Activated CD4-positive, alpha-beta memory T cell treated with anti-CD3 and anti-CD28 coated beads, Interleukin-2, amount 10 ng/mL, durations not matched to agents 7 days and 5 days (primary cell): ENCODE results near the gene KRT13. TPM values are rescaled to one million over a fixed set of nuclear protein-coding genes. Genes with fewer than 3 reads are reported as not detected.
A peak's percentile ranks its signal among the peaks of the same experiment; 100 is the strongest.

Experiments
- CTCF ChIA-PET: fragments of 350-600 bp; sonication (Branson Sonifier 250); formaldehyde crosslinking; loops from one replicate; lab custom pipeline; 2021; ENCODE audit warnings: antibody characterized with exemption, inconsistent platforms; lab: Charles Lee
- POLR2A ChIA-PET: fragments of 350-600 bp; sonication (Branson Sonifier 250); formaldehyde crosslinking; loops from one replicate; lab custom pipeline; 2021; ENCODE audit warnings: antibody characterized with exemption; lab: Charles Lee
- DNase-seq: peaks from one replicate; pipeline ENCODE4 v3.0.0-alpha.2; 2020
- H3K27ac Mint-ChIP-seq: one replicate; pipeline ENCODE4 v1.8.0; 2021; ENCODE audit warnings: mild to moderate bottlenecking, mixed read lengths
- H3K27me3 Mint-ChIP-seq: one replicate; pipeline ENCODE4 v1.8.0; 2021; ENCODE audit warnings: mixed read lengths
- H3K36me3 Mint-ChIP-seq: one replicate; pipeline ENCODE4 v1.8.0; 2021; ENCODE audit warnings: low read depth, mixed read lengths
- H3K4me1 Mint-ChIP-seq: one replicate; pipeline ENCODE4 v1.8.0; 2021; ENCODE audit warnings: mixed read lengths
- H3K4me3 Mint-ChIP-seq: one replicate; pipeline ENCODE4 v1.8.0; 2021; ENCODE audit warnings: mild to moderate bottlenecking, mixed read lengths
- H3K9me3 Mint-ChIP-seq: one replicate; pipeline ENCODE4 v1.8.0; 2021; ENCODE audit warnings: mixed read lengths
- total RNA-seq, 2 experiments: library from RNA; stranded (reverse); gene quantifications; one replicate each; pipeline ENCODE4 v1.2.3, GENCODE V29; 2021

Gene KRT13
- total RNA-seq, result not detected

DNA sequence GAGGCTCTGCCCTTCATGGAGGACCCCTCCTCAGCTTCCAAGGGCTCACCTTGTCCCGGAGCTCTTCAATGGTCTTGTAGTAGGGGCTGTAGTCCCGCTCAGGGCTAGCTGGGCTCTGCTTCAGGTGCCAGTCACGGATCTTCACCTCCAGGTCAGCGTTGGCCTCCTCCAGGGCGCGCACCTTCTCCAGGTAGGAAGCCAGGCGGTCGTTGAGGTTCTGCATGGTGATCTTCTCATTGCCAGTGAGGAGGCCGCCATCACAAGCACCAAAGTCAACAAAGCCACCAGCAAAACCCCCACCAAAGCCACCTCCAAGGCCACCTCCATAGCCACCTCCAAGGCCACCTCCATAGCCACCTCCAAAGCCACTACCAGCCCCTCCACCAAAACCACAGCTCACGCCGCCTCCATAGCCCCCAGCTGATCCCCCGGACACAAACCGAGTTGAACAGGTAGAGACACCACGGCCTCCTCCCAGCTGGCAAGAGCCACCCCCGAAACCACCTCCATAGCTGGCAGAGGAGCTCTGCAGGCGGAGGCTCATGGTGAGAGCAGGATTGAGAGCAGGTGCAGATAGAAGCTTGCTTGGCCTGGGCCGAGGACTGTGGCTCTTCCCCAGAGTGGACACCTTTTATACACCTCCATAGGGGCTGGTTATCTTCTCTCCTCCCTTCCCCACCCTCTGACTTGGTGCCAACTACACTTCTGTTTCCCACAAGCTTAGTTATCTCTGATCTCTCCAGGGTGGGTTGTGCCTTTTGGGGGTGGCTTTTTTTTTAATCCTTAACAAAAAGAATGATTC lies at the start of gene KRT13:
KRT13 (minus strand) TSS at position 606 of the 802 bp plus-strand sequence; CDS start at position 544, 62 bp downstream.
- DNase-seq, result no peak
- Mint-ChIP-seq H3K27ac (no peak within 1 kb of the TSS), H3K36me3 (no peaks in the 10 kb centered on the region), H3K4me1 (peaks cover under 1% of the 10 kb centered on the region), H3K4me3 (no peak within 1 kb of the TSS), H3K27me3 (no peaks in the 10 kb centered on the region), H3K9me3 (no peaks in the 10 kb centered on the region)
- ChIA-PET CTCF (no interaction called here), POLR2A (no interaction called here)

DNA sequence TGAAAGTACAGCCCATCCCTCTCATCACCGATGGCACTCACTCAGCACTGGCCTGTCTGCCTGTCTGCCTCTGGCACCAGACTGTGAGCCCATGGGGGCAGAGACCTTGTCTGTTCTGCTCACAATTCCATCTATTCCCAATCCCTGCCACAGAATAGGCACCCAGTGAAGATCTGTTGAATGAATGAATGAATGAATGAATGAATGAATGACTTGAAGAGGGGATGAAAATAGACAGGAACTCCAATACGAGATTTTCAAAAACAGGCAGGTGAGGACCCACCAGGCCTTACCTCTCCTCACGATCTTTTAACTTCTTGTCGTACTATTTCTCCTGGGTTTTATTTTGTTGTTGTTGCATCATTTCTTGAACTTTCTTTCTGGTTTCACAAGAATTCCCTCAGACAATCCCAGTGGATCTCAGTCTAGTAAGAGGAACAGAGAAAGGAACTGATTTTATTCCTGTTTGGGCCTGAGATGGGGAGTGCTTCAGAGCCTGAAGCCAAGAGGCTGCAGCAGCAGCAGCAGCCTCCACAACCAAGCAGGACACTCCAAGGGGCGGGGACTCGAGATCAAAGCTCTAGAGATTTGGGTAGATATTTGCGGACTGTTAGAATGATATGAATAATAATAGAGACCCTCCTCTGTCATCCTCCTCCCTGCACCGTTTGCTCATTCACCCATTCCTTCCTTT lies 48.7 kb upstream of the KRT13 start:
- CTCF ChIA-PET, result interaction anchor here (9.2 kb wide), 1 partner anchor 110 kb away, joined by 184 read pairs; no protein-coding TSS in a partner anchor
- POLR2A ChIA-PET, result no interaction called here
- Mint-ChIP-seq H3K4me3 (no peak overlapping the region), H3K27me3 (peaks cover 32% of the 10 kb centered on the region), H3K4me1 (peaks cover 4% of the 10 kb centered on the region), H3K27ac (no peak overlapping the region), H3K36me3 (no peaks in the 10 kb centered on the region), H3K9me3 (no peaks in the 10 kb centered on the region)
- DNase-seq, result no peak

DNA sequence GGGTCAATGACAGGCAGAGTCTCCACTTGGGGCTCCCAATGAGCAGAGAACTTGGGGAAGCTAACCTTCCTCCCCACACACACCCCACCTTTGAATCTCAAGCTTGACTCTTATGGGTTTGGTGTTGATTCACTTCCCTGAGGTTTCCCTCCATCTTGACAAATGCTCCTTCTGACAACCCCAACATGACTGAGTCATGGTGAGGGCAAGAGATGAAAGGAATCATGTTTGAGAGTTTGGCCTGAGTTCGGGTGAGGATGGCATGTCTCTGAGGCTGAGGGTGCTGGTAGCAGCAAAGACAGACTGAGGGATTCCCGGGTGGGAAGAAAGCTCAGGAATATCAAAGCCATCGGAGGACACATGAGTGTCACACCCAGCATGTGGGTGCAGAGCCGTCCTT lies 47.8 kb upstream of the KRT13 start:
- Mint-ChIP-seq H3K4me3 (no peak overlapping the region), H3K27me3 (peaks cover 28% of the 10 kb centered on the region), H3K4me1 (peaks cover 13% of the 10 kb centered on the region), H3K9me3 (no peaks in the 10 kb centered on the region), H3K36me3 (no peaks in the 10 kb centered on the region), H3K27ac (no peak overlapping the region)
- no peak for DNase-seq
- CTCF ChIA-PET, result interaction anchor here (9.2 kb wide), 1 partner anchor 111 kb away, joined by 184 read pairs; no protein-coding TSS in a partner anchor
- POLR2A ChIA-PET, result no interaction called here

DNA sequence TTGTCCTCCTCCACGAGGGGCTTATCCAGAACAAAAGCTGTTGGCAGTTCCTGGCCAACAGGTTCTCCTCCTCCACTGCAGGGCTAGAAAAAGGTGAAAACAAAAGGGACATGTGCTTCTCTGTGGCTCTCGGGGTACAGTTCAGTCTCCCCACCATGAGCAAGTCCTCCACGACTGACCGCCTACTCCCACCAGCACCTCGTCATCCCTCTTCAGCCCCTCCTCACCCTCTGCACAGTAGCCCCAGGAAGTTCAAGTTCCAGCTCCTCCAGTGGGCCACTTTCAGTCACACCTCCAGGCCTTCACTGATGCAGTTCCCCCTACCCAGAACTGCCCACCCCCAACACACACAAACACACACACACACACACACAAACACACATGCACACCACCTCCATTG lies 47.0 kb upstream of the KRT13 start:
- CTCF ChIA-PET, result interaction anchor here (0.9 to 9.2 kb wide), 2 partner anchors 97 to 112 kb away, joined by 3 to 184 read pairs; no protein-coding TSS in a partner anchor
- POLR2A ChIA-PET, result interaction anchor here (1.4 kb wide), 1 partner anchor 113 kb away, joined by 4 read pairs; no protein-coding TSS in a partner anchor
- H3K27me3 Mint-ChIP-seq, result peaks cover 21% of the 10 kb centered on the region
- no peak for DNase-seq
- H3K36me3 Mint-ChIP-seq, result no peaks in the 10 kb centered on the region
- no peak overlapping the region for H3K27ac Mint-ChIP-seq
- H3K9me3 Mint-ChIP-seq, result no peaks in the 10 kb centered on the region
- H3K4me1 Mint-ChIP-seq, result peaks cover 21% of the 10 kb centered on the region
- no peak overlapping the region for H3K4me3 Mint-ChIP-seq

DNA sequence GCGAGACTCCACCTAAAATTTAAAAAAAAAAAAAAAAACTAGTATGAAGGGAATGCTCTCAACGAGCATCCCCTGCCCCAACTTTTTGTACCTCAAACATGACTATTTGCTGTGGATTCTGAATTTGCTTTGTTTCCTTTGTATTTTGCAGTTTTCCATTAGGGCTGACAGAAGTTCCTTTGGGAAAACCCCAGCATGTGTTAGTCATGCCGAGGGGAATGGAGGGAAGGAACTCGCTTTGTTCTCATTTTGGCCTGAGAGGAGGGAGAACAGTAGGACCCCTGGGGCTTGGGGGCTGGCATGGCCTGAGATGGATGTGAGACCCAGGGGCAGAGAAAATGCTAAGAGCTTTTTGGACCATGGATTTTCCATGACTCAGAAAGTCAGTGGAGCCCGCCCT lies 46.0 kb upstream of the KRT13 start:
- Mint-ChIP-seq H3K9me3 (peaks cover 4% of the 10 kb centered on the region), H3K36me3 (no peaks in the 10 kb centered on the region), H3K4me3 (no peak overlapping the region), H3K4me1 (peaks cover 21% of the 10 kb centered on the region), H3K27ac (no peak overlapping the region), H3K27me3 (peaks cover 19% of the 10 kb centered on the region)
- DNase-seq, result no peak
- ChIA-PET CTCF (interaction anchor here (0.8 to 9.2 kb wide), 6 partner anchors 10 to 113 kb away, joined by 3 to 184 read pairs (median 3); no protein-coding TSS in a partner anchor), POLR2A (interaction anchor here (0.5 to 1.4 kb wide), 2 partner anchors 114 to 696 kb away, joined by 3 to 4 read pairs; no protein-coding TSS in a partner anchor)

GRCh38 chr17:41549596-41550039 lies 44.2 kb upstream of the KRT13 start:
- CTCF ChIA-PET, result interaction anchor here (0.7 to 9.2 kb wide), 45 partner anchors 9 to 903 kb away, joined by 3 to 184 read pairs (median 5); partner anchors contain the start of genes EIF1, KRT9 and KRTAP16-1
- no peaks in the 10 kb centered on the region for H3K36me3 Mint-ChIP-seq

GRCh38 chr17:41548844-41549595 lies 43.6 kb upstream of the KRT13 start:
- Mint-ChIP-seq H3K27me3 (peaks cover 8% of the 10 kb centered on the region), H3K4me1 (peaks cover 21% of the 10 kb centered on the region), H3K9me3 (peaks cover 4% of the 10 kb centered on the region), H3K4me3 (no peak overlapping the region), H3K36me3 (no peaks in the 10 kb centered on the region), H3K27ac (peak overlapping the region; percentile 75)
- POLR2A ChIA-PET, result interaction anchor here (0.7 to 2.7 kb wide), 7 partner anchors 8 to 730 kb away, joined by 3 to 13 read pairs (median 4); partner anchors contain the start of gene EIF1
- peak; percentile 89 for DNase-seq
- CTCF ChIA-PET, result interaction anchor here (0.6 to 9.2 kb wide), 60 partner anchors 9 to 903 kb away, joined by 3 to 184 read pairs (median 5); partner anchors contain the start of genes EIF1, KRT9 and KRTAP16-1

More at GRCh38 chr17:41549596-41550039, 44.2 kb upstream of the KRT13 start:
- Mint-ChIP-seq H3K4me3 (no peak overlapping the region), H3K27me3 (peaks cover 12% of the 10 kb centered on the region), H3K9me3 (peaks cover 4% of the 10 kb centered on the region), H3K4me1 (peaks cover 21% of the 10 kb centered on the region), H3K27ac (no peak overlapping the region)
- POLR2A ChIA-PET, result interaction anchor here (0.7 to 2.7 kb wide), 8 partner anchors 9 to 731 kb away, joined by 3 to 13 read pairs (median 4); partner anchors contain the start of gene EIF1
- no peak for DNase-seq

DNA sequence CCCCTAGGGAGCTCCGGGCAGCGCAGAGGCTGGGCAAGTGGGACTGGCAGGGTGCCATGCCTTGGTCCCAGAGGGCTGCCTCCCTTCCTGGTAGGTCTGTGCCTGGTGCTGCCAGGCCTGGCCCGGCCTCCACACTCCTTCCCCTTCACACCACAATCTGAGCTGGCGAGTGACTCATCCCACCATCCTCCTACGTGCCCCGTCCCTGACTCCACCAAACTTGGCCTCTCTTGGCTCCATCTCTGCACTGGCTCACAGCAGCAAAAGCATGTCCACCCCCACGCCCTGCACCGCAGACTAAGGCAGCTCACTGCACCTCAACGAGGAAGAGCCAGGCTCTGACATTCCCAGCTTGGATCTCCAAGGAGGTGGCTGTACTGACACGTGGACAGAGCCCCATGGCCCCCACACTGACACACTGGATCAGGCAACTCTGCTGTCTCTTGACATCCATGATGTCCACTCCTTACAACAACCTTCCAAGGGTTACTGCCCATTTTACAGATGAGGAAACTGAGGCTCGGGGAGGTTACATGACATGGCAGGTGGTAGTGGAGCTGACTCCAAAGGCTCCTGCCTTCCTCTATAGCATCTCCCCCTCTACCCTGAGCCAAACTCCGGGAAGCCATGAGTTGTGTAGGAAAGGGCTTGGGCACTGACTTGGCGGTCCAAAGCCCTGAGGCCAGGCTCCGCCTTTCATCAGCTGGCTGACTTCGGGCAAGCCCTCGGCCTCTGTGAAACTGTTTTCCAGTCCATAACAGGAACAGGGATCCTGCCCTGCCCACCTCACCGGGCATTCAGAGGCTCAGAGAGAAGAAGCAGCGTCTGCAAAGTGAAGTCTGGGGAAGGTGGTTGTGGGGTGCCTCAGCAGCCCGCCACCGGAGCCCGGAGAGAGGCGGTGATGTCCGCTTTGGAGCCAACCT lies 42.8 kb upstream of the KRT13 start:
- POLR2A ChIA-PET, result interaction anchor here (1.4 to 2.7 kb wide), 3 partner anchors 117 to 730 kb away, joined by 4 to 13 read pairs (median 6); partner anchors contain the start of gene EIF1
- peaks cover 4% of the 10 kb centered on the region for H3K9me3 Mint-ChIP-seq

GRCh38 chr17:41547378-41547841 lies 42.0 kb upstream of the KRT13 start:
- no peaks in the 10 kb centered on the region for H3K36me3 Mint-ChIP-seq
- H3K27me3 Mint-ChIP-seq, result peaks cover 8% of the 10 kb centered on the region
- peaks cover 21% of the 10 kb centered on the region for H3K4me1 Mint-ChIP-seq
- no peak overlapping the region for H3K27ac Mint-ChIP-seq
- CTCF ChIA-PET, result interaction anchor here (0.8 to 9.2 kb wide), 5 partner anchors 11 to 690 kb away, joined by 3 to 184 read pairs (median 14); no protein-coding TSS in a partner anchor
- H3K4me3 Mint-ChIP-seq, result no peak overlapping the region
- DNase-seq, result no peak
- POLR2A ChIA-PET, result no interaction called here
- peaks cover 4% of the 10 kb centered on the region for H3K9me3 Mint-ChIP-seq

More for the DNA sequence above, 42.8 kb upstream of the KRT13 start:
- CTCF ChIA-PET, result interaction anchor here (0.7 to 9.2 kb wide), 45 partner anchors 8 to 902 kb away, joined by 3 to 184 read pairs (median 5); partner anchors contain the start of genes EIF1 and KRT9
- H3K4me1 Mint-ChIP-seq, result peaks cover 21% of the 10 kb centered on the region
- H3K4me3 Mint-ChIP-seq, result no peak overlapping the region
- H3K36me3 Mint-ChIP-seq, result no peaks in the 10 kb centered on the region
- no peak overlapping the region for H3K27ac Mint-ChIP-seq
- H3K27me3 Mint-ChIP-seq, result peaks cover 7% of the 10 kb centered on the region
- peak; percentile 64 for DNase-seq

- H3K27me3 Mint-ChIP-seq, result peaks cover 8% of the 10 kb centered on the region
- peaks cover 4% of the 10 kb centered on the region for H3K9me3 Mint-ChIP-seq
- POLR2A ChIA-PET, result no interaction called here
- DNase-seq, result no peak
- no peaks in the 10 kb centered on the region for H3K36me3 Mint-ChIP-seq
- H3K4me1 Mint-ChIP-seq, result peaks cover 21% of the 10 kb centered on the region
- no peak overlapping the region for H3K27ac Mint-ChIP-seq
- CTCF ChIA-PET, result interaction anchor here (9.2 kb wide), 1 partner anchor 117 kb away, joined by 184 read pairs; no protein-coding TSS in a partner anchor
- H3K4me3 Mint-ChIP-seq, result no peak overlapping the region
These were observed 41.4 kb upstream of the KRT13 start for GRCh38 chr17:41546819-41547218.

GRCh38 chr17:41545829-41546410 lies 40.5 kb upstream of the KRT13 start:
- Mint-ChIP-seq H3K4me1 (peaks cover 21% of the 10 kb centered on the region), H3K27me3 (peaks cover 8% of the 10 kb centered on the region), H3K36me3 (no peaks in the 10 kb centered on the region), H3K4me3 (no peak overlapping the region), H3K9me3 (peaks cover 4% of the 10 kb centered on the region), H3K27ac (no peak overlapping the region)
- CTCF ChIA-PET, result no interaction called here
- POLR2A ChIA-PET, result no interaction called here
- no peak for DNase-seq
